ENCODE measurements around the gene DROSHA. TPM values are rescaled to one million over a fixed set of nuclear protein-coding genes. Genes with fewer than 3 reads are reported as not detected.
A peak's percentile ranks its signal among the peaks of the same experiment; 100 is the strongest.

Gene DROSHA
- total RNA-seq, 1 experiment from 2014 or later = 162 TPM

DNA sequence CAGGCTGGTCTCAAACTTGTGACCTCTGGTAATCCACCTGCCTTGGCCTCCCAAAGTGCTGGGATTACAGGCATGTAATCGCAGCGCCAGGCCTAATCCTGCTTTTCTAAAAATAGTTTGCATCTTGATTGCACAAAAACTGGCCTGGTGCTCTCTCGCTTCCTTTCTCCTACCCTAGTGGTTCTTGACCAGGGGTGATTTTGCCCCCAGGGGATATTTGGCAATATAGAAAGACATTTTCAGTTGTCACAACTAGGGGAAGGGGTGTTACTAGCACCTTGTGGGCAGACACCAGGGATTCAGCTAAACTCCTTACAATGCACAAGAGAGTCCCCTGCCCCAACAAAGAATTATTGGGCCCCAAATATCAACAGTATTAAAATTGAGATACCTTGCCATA is 139.8 kb downstream of the DROSHA start:
- Histone ChIP-seq H3K4me3 (no peak overlapping the region), H3K4me1 (replicated peaks; ENCODE audit: insufficient read depth) (peaks cover 25% of the 10 kb centered on the region), H3K36me3 (ENCODE audit: low read depth) (no peaks in the 10 kb centered on the region), H3K9me2 (ENCODE audit: insufficient read depth) (no peaks in the 10 kb centered on the region), H2AFZ (no peak overlapping the region), H4K20me1 (ENCODE audit: insufficient read depth) (no peaks in the 10 kb centered on the region), H3K27me3 (ENCODE audit: insufficient read depth, low read depth) (no peaks in the 10 kb centered on the region), H3K79me2 (ENCODE audit: low read depth) (no peaks in the 10 kb centered on the region), H3K4me2 (no peak overlapping the region), H3K27ac (no peak overlapping the region), H3K9me3 (ENCODE audit: insufficient read depth, low read depth) (peaks cover 7% of the 10 kb centered on the region; the same call in 1 of the 2 replicates), H3F3A (ENCODE audit: insufficient read depth, low read depth) (peaks cover 20% of the 10 kb centered on the region)
- no TSS peak for BruUV-seq (replicated peaks)
- no peak for DNase-seq
- no peak for TF ChIP-seq CTCF (conservative IDR thresholded peaks at IDR 0.05)
- no peak for TF ChIP-seq EZH2 (IDR thresholded peaks at IDR 0.05; ENCODE audit: low read depth)
- ChIA-PET CTCF (no interaction called here), POLR2A (ENCODE audit: unreplicated experiment) (no interaction called here)
- intact Hi-C loops (cut with micrococcal nuclease; ENCODE audit: unreplicated experiment) = no loop called here

- Histone ChIP-seq H3K4me3 (no peak overlapping the region), H3K4me2 (no peak overlapping the region), H4K20me1 (ENCODE audit: insufficient read depth) (no peaks in the 10 kb centered on the region), H3K79me2 (ENCODE audit: low read depth) (no peaks in the 10 kb centered on the region), H3K9me3 (ENCODE audit: insufficient read depth, low read depth) (peaks cover 7% of the 10 kb centered on the region; the same call in 1 of the 2 replicates), H3K4me1 (replicated peaks; ENCODE audit: insufficient read depth) (peaks cover 21% of the 10 kb centered on the region), H2AFZ (no peak overlapping the region), H3K9me2 (ENCODE audit: insufficient read depth) (no peaks in the 10 kb centered on the region), H3K27ac (no peak overlapping the region), H3K36me3 (ENCODE audit: low read depth) (no peaks in the 10 kb centered on the region), H3F3A (ENCODE audit: insufficient read depth, low read depth) (peaks cover 9% of the 10 kb centered on the region), H3K27me3 (ENCODE audit: insufficient read depth, low read depth) (no peaks in the 10 kb centered on the region)
- POLR2A ChIA-PET (ENCODE audit: unreplicated experiment) = no interaction called here
- BruUV-seq (replicated peaks) = no TSS peak
- no peak for DNase-seq
- intact Hi-C loops (cut with micrococcal nuclease; ENCODE audit: unreplicated experiment) = no loop called here
- TF ChIP-seq CTCF (conservative IDR thresholded peaks at IDR 0.05) (no peak), EZH2 (IDR thresholded peaks at IDR 0.05; ENCODE audit: low read depth) (no peak)
- CTCF ChIA-PET = no interaction called here
Measured at GRCh38 chr5:31390256-31390655, 141.6 kb downstream of the DROSHA start.

DNA sequence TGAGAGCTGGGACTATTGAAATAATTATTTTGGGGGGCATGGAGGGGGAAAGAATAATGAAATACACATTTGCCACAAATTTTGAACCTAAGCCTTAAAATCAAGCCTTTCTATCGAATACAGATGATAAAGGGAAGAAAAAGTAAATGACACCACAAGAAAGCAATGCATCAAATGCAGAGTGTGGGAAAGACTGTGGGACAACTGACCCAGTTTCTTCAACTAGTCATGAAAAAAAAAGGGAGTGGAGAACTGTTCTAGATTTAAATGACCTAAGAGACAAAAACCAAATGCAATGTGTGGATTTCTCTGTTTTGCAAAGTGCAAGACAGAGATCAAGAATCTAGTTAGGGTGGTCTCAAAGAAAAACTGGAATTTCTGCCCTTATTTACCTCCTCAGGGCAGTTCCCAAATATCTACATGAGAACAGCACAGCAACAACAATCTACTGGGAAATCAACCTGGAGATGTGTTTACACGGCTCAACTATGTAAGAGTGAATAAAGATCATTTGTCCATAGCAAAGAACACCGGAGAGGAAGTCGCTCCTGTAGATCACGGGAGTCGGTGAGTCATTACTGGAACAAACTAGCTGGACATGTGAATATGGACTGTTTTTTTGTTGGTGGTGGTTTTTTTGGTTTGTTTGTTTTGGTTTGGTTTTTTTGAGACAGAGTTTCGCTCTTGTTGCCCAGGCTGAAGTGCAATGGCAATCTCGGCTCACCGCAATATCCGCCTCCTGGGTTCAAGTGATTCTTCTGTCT is 145.9 kb downstream of the DROSHA start:
- no TSS peak for BruUV-seq (replicated peaks)
- Histone ChIP-seq H4K20me1 (ENCODE audit: insufficient read depth) (no peaks in the 10 kb centered on the region), H3K4me1 (replicated peaks; ENCODE audit: insufficient read depth) (peaks cover 12% of the 10 kb centered on the region), H3K27ac (peak overlapping the region; percentile 59), H3K9me3 (ENCODE audit: insufficient read depth, low read depth) (peaks cover 7% of the 10 kb centered on the region; the same call in 1 of the 2 replicates), H3K4me2 (peak overlapping the region; percentile 26), H3K9me2 (ENCODE audit: insufficient read depth) (no peaks in the 10 kb centered on the region), H2AFZ (no peak overlapping the region), H3K4me3 (no peak overlapping the region), H3F3A (ENCODE audit: insufficient read depth, low read depth) (peaks cover 3% of the 10 kb centered on the region; the same call in 1 of the 2 replicates), H3K27me3 (ENCODE audit: insufficient read depth, low read depth) (no peaks in the 10 kb centered on the region), H3K79me2 (ENCODE audit: low read depth) (no peaks in the 10 kb centered on the region), H3K36me3 (ENCODE audit: low read depth) (no peaks in the 10 kb centered on the region)
- POLR2A ChIA-PET (ENCODE audit: unreplicated experiment) = interaction anchor here (0.6 kb wide), 1 partner anchor 787 kb away, joined by 3 read pairs; no protein-coding TSS in a partner anchor
- no peak for TF ChIP-seq EZH2 (IDR thresholded peaks at IDR 0.05; ENCODE audit: low read depth)
- TF ChIP-seq CTCF (conservative IDR thresholded peaks at IDR 0.05) = no peak
- intact Hi-C loops (cut with micrococcal nuclease; ENCODE audit: unreplicated experiment) = loop anchor here (1.0 to 2.0 kb wide), 2 partner anchors 9 to 19 kb away; no protein-coding TSS in a partner anchor
- peak; percentile 70 to 77 for DNase-seq
- CTCF ChIA-PET = no interaction called here
